ENCODE results near the gene ARHGAP4.

ARHGAP4 gene

DNA sequence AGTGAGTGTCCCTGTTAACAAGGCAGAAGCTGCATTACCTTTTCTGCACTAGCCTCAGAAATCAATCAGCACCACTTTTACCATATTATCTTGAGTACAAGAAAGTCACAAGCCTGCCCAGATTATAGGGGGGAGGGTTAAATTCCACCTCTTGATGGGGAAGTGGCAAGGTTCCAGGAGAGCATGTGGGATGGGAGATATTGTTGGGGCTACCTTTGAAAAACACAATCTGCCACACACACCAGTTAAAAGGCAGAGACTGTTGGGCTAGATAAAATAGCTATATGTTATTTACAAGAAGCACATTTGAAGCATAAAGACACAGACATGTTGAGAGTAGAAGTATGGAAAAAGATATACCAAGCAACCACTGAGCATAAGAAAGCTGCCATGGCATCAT is 28.2 kb downstream of the ARHGAP4 start:
- FAIRE-seq (no peak), DNase-seq (ENCODE audit: insufficient read length) (no peak)

DNA sequence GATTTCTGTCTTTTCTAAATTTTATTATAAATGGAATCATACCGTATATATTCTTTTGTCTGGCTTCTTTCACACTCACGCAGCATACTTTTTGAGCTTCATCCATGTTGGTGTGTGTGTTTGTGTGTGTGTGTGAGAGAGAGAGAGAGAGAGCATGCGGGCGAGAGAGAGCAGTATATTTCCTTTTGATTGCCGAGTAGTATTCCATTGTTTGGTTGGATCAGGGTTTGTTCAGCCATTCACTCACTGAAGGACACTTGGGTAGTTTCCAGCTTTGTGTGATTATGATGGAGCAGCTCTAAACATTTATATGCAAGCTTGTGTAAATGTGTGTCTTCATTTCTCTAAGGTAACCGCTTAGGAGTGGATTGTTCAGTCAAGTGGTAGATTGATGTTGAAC is 36.9 kb downstream of the ARHGAP4 start:
- FAIRE-seq (no peak), DNase-seq (ENCODE audit: insufficient read length) (no peak)
- no peak for TF ChIP-seq TAF1 (IDR thresholded peaks at IDR 0.05; ENCODE audit: borderline replicate concordance, low read depth, low read length)
- TF ChIP-seq POLR2A (IDR thresholded peaks at IDR 0.05; ENCODE audit: low read depth, low read length) = no peak
- no peak for TF ChIP-seq POLR2AphosphoS5 (IDR thresholded peaks at IDR 0.05; ENCODE audit: low read depth, low read length)

More for the DNA sequence above, 28.2 kb downstream of the ARHGAP4 start:
- TF ChIP-seq TAF1 (IDR thresholded peaks at IDR 0.05; ENCODE audit: borderline replicate concordance, low read depth, low read length) (no peak), POLR2A (IDR thresholded peaks at IDR 0.05; ENCODE audit: low read depth, low read length) (no peak), POLR2AphosphoS5 (IDR thresholded peaks at IDR 0.05; ENCODE audit: low read depth, low read length) (no peak)

DNA sequence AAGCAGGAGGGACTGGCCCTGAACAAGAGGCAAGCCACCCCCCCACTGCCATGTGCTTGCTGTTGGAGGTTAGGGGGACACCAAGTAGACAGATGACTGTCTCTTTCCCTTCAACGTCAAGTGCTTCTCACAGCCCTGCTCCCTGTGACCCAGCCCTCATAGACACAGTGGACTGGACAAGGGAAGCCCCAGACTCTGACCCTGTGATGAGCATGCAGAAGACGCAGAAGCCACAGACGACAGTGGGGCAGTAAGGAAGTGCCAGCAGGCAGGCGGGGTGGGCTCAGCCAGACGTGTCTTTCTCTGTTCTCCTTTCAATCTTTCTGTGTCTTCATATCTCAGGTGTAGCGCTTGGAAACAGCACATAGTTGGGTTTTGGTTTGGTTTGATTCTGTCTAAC is 37.7 kb downstream of the ARHGAP4 start:
- TF ChIP-seq POLR2AphosphoS5 (IDR thresholded peaks at IDR 0.05; ENCODE audit: low read depth, low read length) (no peak), TAF1 (IDR thresholded peaks at IDR 0.05; ENCODE audit: borderline replicate concordance, low read depth, low read length) (no peak), POLR2A (IDR thresholded peaks at IDR 0.05; ENCODE audit: low read depth, low read length) (no peak)
- no peak for FAIRE-seq
- DNase-seq (ENCODE audit: insufficient read length) = no peak

DNA sequence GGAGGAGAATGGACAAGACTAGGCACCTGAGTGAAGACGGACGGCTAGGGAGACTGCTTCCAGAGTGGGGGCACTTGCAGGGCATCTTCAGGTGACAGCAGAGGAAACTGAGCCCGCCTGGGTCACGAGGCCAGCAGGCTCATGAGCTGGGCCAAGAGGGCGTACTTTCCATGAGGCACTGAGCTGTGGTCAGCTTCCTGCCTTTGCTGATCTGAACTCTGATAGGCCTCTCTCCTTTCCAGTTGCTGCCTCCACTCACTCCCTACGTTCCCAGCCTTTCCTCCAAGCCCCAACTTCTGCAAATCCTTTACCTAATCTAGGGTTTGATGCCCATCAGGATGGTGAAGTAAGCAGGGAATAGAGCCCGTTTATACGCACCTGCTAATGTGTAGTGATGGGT is 38.7 kb downstream of the ARHGAP4 start:
- FAIRE-seq = no peak
- no peak for DNase-seq (ENCODE audit: insufficient read length)
- TF ChIP-seq POLR2A (IDR thresholded peaks at IDR 0.05; ENCODE audit: low read depth, low read length) = no peak
- TF ChIP-seq POLR2AphosphoS5 (IDR thresholded peaks at IDR 0.05; ENCODE audit: low read depth, low read length) = no peak
- no peak for TF ChIP-seq TAF1 (IDR thresholded peaks at IDR 0.05; ENCODE audit: borderline replicate concordance, low read depth, low read length)

- DNase-seq (ENCODE audit: insufficient read length) = no peak
- no peak for FAIRE-seq
- TF ChIP-seq TAF1 (IDR thresholded peaks at IDR 0.05; ENCODE audit: borderline replicate concordance, low read depth, low read length) (no peak), POLR2A (IDR thresholded peaks at IDR 0.05; ENCODE audit: low read depth, low read length) (no peak), POLR2AphosphoS5 (IDR thresholded peaks at IDR 0.05; ENCODE audit: low read depth, low read length) (no peak)
Observed at GRCh38 chrX:153886915-153887314, 39.1 kb downstream of the ARHGAP4 start.

DNA sequence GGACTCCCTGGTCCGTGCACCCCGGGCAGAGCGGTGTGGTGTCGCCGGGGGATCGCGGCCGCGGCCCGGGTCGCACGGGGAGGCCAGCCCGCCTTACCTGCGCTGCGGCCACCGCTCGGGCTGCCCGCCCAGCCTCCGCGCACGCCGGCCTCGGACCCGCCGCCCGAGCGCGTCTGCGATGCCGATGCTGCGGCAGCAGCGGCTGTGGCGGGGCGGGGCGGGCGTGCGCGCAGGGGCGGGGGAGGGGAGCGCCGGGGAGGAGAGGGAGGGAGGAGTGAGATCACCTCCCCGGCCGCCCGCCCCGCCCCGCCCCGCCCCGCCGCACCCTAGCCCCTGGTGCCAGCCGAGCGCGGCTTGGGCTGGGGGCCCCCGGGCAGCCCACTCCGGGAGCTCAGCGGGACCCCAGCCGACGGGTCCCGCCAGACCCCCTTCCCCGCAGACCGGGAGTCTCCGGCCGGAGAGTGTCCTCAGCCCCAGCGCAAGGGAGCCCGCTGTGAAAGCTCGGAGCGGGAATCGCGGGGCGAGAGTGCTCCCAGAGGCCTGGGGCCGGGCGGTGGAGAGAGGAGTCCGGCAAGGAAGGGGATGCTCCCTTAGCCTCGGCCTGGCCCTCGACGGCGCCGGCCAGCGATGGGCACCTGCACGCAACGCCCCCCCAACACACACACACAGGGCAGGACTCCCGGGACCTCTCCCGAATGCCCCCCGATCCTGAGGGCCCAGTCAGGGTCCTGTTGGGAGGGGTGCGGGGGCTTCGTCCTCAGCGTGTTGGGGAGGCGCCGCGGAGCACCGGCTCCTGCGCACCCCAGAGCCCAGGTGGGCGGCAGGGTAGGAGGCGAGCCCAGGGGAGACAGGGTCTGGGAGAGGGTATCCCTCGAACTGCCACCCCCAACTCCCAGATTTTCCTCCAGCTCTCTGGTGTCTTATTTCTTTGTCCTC is 39.8 kb downstream of the ARHGAP4 start, which contains the start of gene L1CAM:
Gene L1CAM, minus strand, starts transcription at position 206 of the 936 bp plus-strand sequence. CDS start 10,337 bp downstream, outside the sequence.
- no peak for DNase-seq (ENCODE audit: insufficient read length)
- TF ChIP-seq POLR2A (IDR thresholded peaks at IDR 0.05; ENCODE audit: low read depth, low read length) (no peak), TAF1 (IDR thresholded peaks at IDR 0.05; ENCODE audit: borderline replicate concordance, low read depth, low read length) (no peak), POLR2AphosphoS5 (IDR thresholded peaks at IDR 0.05; ENCODE audit: low read depth, low read length) (no peak)
- no peak for FAIRE-seq

GRCh38 chrX:153885208-153885787 is 40.8 kb downstream of the ARHGAP4 start:
- no peak for TF ChIP-seq TAF1 (IDR thresholded peaks at IDR 0.05; ENCODE audit: borderline replicate concordance, low read depth, low read length)
- TF ChIP-seq POLR2A (IDR thresholded peaks at IDR 0.05; ENCODE audit: low read depth, low read length) = no peak
- no peak for TF ChIP-seq POLR2AphosphoS5 (IDR thresholded peaks at IDR 0.05; ENCODE audit: low read depth, low read length)
- FAIRE-seq (no peak), DNase-seq (ENCODE audit: insufficient read length) (no peak)

DNA sequence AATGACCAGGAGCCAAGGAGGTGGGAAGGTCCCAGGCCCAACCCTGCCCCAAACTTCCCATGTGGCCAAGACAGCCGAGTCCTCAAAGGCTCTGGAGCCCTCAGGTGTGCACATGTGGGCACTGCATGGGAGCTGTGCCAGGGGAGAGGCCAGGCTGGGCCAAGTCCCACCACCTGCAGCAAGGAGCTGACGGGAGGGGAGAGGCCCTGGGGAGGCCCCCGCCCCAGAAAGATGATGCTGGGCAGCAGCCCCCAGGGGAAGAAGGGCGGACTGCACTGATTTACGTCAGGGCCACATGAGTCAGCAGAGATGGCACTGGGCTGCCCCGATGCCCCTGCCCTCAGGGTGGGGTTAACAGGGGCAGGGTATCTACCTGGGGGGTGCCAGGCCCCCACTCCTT is 41.5 kb downstream of the ARHGAP4 start:
- TF ChIP-seq TAF1 (IDR thresholded peaks at IDR 0.05; ENCODE audit: borderline replicate concordance, low read depth, low read length) = no peak
- TF ChIP-seq POLR2A (IDR thresholded peaks at IDR 0.05; ENCODE audit: low read depth, low read length) = no peak
- no peak for TF ChIP-seq POLR2AphosphoS5 (IDR thresholded peaks at IDR 0.05; ENCODE audit: low read depth, low read length)
- no peak for DNase-seq (ENCODE audit: insufficient read length)
- no peak for FAIRE-seq

DNA sequence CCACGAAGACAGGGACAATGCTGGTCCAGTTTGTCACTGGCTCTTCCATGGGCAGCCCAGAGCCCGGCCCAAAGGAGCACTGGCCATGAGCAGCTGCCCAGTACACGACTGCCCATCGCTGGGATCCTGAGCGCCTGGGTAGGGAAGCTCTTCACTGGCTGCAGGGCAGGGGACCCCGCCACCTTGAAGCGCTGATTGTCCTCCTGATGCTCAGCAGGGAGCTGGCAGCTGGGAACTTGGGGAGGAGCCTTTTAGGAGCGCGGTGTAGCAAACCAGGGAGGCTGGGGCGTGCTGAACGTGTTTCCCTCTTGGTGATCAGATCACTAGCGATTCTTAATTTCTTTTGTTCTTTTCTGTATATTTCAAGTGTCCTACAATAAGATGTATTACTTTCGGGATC is 41.9 kb downstream of the ARHGAP4 start:
- TF ChIP-seq TAF1 (IDR thresholded peaks at IDR 0.05; ENCODE audit: borderline replicate concordance, low read depth, low read length) = no peak
- TF ChIP-seq POLR2AphosphoS5 (IDR thresholded peaks at IDR 0.05; ENCODE audit: low read depth, low read length) = no peak
- no peak for TF ChIP-seq POLR2A (IDR thresholded peaks at IDR 0.05; ENCODE audit: low read depth, low read length)
- no peak for DNase-seq (ENCODE audit: insufficient read length)
- FAIRE-seq = no peak

- TF ChIP-seq POLR2A (IDR thresholded peaks at IDR 0.05; ENCODE audit: low read depth, low read length) (no peak), TAF1 (IDR thresholded peaks at IDR 0.05; ENCODE audit: borderline replicate concordance, low read depth, low read length) (no peak), POLR2AphosphoS5 (IDR thresholded peaks at IDR 0.05; ENCODE audit: low read depth, low read length) (no peak)
- FAIRE-seq (no peak), DNase-seq (ENCODE audit: insufficient read length) (no peak)
Observed at GRCh38 chrX:153883163-153883843, 42.8 kb downstream of the ARHGAP4 start.

- DNase-seq (ENCODE audit: insufficient read length) = no peak
- TF ChIP-seq POLR2AphosphoS5 (IDR thresholded peaks at IDR 0.05; ENCODE audit: low read depth, low read length) = no peak
- FAIRE-seq = no peak
Observed at GRCh38 chrX:153882557-153882956, 43.5 kb downstream of the ARHGAP4 start.
